PFSK-1 (cell line): ENCODE results near the gene CYTH3.

Experiments used
- FOXP2 ChIP-seq: optimal IDR thresholded peaks from 2 replicates; pipeline ENCODE3; 2011; ENCODE audit warnings: borderline replicate concordance, control low read depth, inconsistent platforms; ENCODE audit not compliant: insufficient read depth; ENCODE audit errors: extremely low read length, extremely low read depth
- POLR2AphosphoS5 ChIP-seq: IDR thresholded peaks from 2 replicates; pipeline ENCODE4 v1.6.1; 2012; ENCODE audit warnings: low read depth, mild to moderate bottlenecking, control low read depth, low read length, moderate library complexity
- SIN3A ChIP-seq: IDR thresholded peaks from 2 replicates; pipeline ENCODE4 v1.6.1; 2012; ENCODE audit warnings: mild to moderate bottlenecking, low read length, moderate library complexity, borderline replicate concordance; ENCODE audit not compliant: insufficient read depth
- TAF1 ChIP-seq: IDR thresholded peaks from 2 replicates; pipeline ENCODE4 v1.6.1; 2012; ENCODE audit warnings: low read length, control low read depth, borderline replicate concordance; ENCODE audit not compliant: insufficient read depth
- TF ChIP-seq, protein P1 (sequence below), 2 experiments: IDR thresholded peaks; 2 replicates each; pipeline versions ENCODE4 v1.6.1 to v1.8.0; 2011 to 2012; ENCODE audit warnings: low read depth in 2 of 2, low read length in 2 of 2, control low read depth in 1 of 2, inconsistent platforms in 1 of 2, mild to moderate bottlenecking in 1 of 2, moderate library complexity in 1 of 2; ENCODE audit not compliant: insufficient read depth in 1 of 2

DNA sequence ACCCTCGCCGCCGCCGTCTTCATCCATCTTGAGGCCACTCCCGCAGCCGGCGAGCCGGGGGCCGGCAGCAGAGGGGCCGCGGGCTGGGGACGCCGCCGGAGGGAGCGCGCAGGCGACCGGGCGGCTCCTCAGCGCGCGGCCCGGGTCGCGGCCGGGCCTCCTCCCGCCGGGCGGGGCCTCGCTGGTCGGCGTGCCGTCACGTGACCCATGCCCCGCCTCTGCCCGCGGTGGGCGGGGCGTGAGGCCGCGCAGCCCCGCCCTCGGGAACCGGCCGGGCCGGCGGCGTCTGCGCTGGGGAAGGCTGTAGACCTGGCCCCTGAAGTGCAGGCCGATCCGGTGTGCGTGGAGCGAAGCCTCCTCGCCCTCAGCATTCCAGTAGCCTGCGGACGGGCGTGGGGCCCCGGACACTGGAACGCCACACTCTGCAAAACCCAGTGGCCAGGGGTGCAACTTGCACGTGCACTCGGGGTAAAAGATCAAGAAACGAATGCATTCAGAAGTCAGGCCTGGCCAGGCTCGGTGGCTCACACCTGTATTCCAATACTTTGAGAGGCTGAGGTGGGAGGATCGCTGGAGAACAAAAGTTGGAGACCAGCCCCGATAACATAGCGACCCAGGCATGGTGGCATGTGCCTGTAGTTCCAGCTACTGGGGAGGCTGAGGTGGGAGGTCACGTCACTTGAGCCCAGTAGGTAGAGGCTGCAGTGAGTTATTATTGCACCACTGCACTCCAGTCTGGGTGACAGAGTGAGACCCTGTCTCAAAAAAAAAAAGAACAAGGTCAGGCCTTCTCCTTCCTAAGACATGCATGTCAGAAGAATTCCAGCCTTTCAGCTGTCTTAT lies at the start of gene CYTH3:
- TF ChIP-seq POLR2AphosphoS5 = peak; percentile 65; the same call in 1 of the 2 replicates
- TF ChIP-seq SIN3A = no peak; the same call in 1 of the 2 replicates
- TF ChIP-seq, protein P1, sequence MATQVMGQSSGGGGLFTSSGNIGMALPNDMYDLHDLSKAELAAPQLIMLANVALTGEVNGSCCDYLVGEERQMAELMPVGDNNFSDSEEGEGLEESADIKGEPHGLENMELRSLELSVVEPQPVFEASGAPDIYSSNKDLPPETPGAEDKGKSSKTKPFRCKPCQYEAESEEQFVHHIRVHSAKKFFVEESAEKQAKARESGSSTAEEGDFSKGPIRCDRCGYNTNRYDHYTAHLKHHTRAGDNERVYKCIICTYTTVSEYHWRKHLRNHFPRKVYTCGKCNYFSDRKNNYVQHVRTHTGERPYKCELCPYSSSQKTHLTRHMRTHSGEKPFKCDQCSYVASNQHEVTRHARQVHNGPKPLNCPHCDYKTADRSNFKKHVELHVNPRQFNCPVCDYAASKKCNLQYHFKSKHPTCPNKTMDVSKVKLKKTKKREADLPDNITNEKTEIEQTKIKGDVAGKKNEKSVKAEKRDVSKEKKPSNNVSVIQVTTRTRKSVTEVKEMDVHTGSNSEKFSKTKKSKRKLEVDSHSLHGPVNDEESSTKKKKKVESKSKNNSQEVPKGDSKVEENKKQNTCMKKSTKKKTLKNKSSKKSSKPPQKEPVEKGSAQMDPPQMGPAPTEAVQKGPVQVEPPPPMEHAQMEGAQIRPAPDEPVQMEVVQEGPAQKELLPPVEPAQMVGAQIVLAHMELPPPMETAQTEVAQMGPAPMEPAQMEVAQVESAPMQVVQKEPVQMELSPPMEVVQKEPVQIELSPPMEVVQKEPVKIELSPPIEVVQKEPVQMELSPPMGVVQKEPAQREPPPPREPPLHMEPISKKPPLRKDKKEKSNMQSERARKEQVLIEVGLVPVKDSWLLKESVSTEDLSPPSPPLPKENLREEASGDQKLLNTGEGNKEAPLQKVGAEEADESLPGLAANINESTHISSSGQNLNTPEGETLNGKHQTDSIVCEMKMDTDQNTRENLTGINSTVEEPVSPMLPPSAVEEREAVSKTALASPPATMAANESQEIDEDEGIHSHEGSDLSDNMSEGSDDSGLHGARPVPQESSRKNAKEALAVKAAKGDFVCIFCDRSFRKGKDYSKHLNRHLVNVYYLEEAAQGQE (IDR thresholded peaks at IDR 0.05; ENCODE audit: insufficient read depth in 1 of 2, low read depth in 2 of 2, low read length in 2 of 2) = no peak; a peak in 1 of 4 replicates
- TF ChIP-seq TAF1 = no peak
- TF ChIP-seq FOXP2 = peak; percentile 31
